GDM1 (cell line): ENCODE data around the gene RFESD.
A peak's percentile ranks its signal among the peaks of the same experiment; 100 is the strongest.

Experiments used
- DNase-seq: peaks from one replicate; lab custom pipeline; 2025; lab: John Stamatoyannopoulos, UW

The RFESD gene

GRCh38 chr5:95646569-95647431 is at the start of gene RFESD:
RFESD (plus strand) TSS chr5:95646777; CDS start chr5:95652272, 5,495 bp downstream.
- peak; percentile 95 for DNase-seq

DNA sequence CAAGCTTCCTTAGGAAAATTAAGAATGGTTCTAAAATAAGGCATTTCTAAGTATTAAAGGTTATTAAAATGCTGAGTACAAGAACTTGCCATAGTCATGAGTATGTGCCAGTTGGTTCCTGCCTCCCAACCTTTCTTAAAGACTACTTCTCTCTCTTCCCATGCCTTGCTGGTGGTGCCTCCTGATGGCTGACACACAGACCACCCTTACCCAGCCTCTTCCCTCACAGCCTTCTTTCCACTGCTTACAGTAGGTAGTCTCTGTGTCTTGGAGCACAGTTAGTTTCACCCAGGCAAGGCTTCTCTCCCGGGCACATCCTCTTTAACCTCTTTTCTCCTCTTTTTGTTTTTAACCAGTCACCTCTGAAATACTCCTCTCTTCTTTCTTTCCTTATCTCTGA is 47.3 kb upstream of the RFESD start:
- no peak for DNase-seq

- no peak for DNase-seq
Measured at GRCh38 chr5:95600557-95600956, 46.0 kb upstream of the RFESD start.

DNA sequence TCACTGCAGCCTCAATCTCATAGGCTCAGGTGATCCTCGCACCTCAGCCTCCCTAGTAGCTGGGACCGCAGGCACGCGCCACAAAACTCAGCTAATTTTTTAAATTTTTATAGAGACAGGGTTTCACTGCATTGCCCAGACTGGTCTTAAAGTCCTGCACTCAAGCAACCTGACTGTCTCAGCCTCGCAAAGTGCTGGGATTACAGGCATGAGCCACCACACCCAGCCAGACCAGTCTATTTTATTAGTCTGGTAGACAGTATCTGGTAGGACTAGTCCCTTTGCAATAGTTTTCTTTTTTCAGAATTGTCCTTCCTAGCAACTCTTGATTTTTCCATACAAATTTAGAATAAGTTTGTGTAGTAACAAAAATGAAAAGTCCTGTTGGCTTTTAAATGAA is 40.8 kb upstream of the RFESD start:
- DNase-seq, result no peak

GRCh38 chr5:95606419-95606818 is 40.2 kb upstream of the RFESD start:
- no peak for DNase-seq

DNA sequence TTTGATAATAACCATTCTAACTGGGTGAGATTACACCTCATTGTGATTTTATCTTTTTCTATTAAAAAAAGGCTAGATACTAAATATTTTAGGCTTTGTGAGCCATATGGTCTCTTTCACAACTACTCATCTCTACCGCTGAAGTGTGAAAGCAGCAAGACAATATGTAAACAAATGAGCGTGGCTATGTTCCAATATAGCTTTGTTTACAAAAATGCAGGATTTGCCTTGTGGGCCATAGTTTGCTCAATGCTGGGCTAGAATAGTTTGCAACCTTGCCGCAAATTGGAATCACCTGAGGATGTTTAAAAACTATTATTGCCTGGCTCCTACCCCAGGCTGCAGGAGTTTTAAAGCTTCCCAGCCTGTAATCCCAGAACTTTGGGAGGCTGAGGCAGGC is 36.9 kb upstream of the RFESD start:
- no peak for DNase-seq

DNA sequence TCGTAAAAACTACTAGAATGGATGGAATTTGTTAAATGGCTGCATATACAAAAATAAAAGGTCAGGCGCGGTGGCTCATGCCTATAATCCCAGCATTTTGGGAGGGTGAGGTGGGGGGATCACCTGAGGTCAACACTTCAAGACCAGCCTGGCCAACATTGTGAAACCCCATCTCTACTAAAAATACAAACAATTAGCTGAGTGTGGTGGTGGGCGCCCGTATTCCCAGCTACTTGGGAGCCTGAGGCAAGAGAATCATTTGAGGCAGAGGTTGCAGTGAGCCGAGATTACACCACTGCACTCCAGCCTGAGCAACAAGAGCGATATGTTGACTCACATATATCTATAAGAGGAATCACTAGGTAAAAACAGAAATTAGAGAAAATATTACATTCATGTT is 36.0 kb upstream of the RFESD start:
- DNase-seq, result no peak

- no peak for DNase-seq
Measured at GRCh38 chr5:95611396-95611795, 35.2 kb upstream of the RFESD start.

DNA sequence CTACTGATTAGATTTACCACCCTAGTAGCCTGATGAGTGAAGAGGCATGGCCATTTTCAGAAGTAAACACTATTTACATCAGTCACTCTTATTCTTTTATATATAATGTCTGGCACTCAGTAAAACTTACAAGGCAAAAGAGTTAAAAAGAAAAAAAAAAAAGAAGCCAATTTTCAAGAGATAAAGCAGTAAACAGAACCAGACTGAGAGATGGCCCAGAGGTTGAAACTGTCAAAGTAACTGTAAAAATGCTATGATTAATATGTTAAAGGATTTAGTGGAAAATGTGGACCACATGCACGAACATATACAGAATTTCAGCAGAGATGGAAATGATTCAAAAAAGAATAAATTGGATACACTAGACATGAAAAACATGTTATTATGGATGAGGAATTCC is 33.1 kb upstream of the RFESD start:
- no peak for DNase-seq

- no peak for DNase-seq
Measured at GRCh38 chr5:95615164-95615467, 31.5 kb upstream of the RFESD start.

DNA sequence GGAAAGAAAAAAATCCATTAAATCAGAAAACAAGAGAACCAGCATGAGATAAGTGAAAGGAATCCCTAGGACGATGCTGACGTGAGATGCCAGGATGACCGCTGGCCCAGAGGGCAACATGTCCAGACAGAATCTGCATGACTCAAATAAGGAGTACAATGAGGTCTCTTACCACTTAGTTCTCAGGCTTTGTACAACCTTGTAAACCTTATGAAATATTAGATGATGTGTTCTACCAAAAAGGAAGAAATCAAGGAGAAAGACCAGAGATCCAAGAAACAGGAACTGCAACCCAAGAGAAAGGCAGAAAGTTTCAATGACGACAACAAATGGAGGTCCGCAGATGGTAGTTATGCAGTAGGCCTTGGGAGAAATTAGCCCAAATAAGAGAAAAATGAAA is 29.5 kb upstream of the RFESD start:
- no peak for DNase-seq

GRCh38 chr5:95619096-95619495 is 27.5 kb upstream of the RFESD start:
- no peak for DNase-seq

GRCh38 chr5:95619514-95620029 is 27.0 kb upstream of the RFESD start:
- DNase-seq, result no peak

- DNase-seq, result peak; percentile 5
Measured at GRCh38 chr5:95620030-95620869, 26.3 kb upstream of the RFESD start, which contains the start of gene GPR150. GPR150 (plus strand) TSS chr5:95620087; CDS start chr5:95620276, 189 bp downstream.

GRCh38 chr5:95620870-95621838 is 25.4 kb upstream of the RFESD start:
- peak; percentile 47 for DNase-seq

DNA sequence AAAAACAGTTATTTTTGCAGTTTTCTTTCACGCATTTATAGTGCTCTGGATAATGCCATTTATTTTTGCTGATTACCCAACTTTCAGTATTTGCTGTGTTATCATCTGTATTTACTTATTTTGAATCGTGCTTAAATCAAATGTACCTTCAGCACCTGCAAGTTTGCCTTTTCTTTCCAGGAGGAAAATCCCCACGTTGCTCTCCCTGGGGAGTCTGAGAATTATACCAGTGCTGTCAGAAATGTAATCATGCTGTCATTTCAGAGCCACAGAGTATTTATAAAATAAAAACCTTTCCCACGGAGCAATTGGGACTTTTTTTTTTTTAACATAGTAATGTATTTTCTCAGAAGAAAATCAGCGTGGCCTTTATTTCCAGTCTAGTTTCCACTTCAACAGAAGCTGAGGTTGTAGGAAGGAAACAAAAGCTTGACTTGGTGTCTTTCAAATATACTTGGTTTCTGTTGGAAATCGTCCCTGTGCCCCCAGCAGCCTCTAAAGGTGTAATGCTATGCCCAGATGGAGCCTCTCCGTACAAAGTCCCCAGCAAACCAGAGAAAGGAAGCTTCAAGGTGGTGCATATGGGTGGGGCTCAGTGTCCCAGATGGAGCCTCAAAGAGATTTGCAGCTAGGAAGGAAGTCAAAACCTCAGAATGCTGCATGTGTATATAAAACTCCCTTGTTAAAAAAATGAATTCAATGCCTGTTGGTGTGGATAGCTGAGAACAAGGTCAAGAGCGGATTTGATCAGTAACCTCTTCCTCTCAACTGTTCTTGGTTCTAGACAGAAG is 24.5 kb upstream of the RFESD start:
- peak; percentile 56 for DNase-seq

- no peak for DNase-seq
Measured at GRCh38 chr5:95623706-95624105, 22.9 kb upstream of the RFESD start.

GRCh38 chr5:95624368-95624767 is 22.2 kb upstream of the RFESD start:
- DNase-seq, result no peak

GRCh38 chr5:95626701-95627100 is 19.9 kb upstream of the RFESD start:
- DNase-seq, result no peak

DNA sequence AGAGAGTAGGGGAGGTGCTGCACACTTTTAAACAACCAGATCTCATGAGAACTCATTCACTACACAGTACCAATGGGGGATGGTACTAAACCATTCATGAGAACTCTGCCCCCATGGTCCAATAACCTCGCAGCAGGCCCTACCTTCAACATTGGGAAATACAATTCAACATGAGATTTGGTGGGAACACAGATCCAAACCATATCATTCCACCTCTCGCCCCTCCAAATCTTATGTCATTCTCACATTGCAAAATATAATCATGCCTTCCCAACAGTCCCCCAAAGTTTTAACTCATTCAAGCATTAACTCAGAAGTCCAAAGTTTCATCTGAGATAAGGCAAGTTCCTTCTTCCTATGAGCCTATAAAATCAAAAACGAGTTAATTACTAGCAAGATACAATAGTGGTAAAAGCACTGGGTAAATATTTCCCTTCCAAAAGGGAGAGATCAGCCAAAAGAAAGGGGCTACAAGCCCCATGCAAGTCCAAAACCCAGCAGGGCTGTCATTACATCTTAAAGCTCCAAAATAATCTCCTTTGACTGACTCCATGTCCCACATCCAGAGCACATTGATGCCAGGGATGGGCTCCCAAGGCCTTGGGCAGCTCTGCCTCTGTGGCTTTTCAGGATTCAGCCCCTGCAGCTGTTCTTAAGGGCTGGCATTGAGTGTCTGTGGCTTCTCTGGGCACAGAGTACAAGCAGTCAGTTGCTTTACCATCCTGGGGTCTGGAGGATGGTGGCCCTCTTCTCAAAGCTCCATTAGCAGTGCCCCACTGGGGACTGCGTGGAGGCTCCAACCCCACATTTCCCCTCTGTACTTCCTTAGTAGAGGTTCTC is 18.4 kb upstream of the RFESD start:
- DNase-seq, result no peak
